ENCODE measurements around the gene TYW1.
"Not testable (repeated sequence)": the region's sequence is repeated elsewhere in the genome, so short reads cannot be mapped to it uniquely, and the experiment has no call there.

DNA sequence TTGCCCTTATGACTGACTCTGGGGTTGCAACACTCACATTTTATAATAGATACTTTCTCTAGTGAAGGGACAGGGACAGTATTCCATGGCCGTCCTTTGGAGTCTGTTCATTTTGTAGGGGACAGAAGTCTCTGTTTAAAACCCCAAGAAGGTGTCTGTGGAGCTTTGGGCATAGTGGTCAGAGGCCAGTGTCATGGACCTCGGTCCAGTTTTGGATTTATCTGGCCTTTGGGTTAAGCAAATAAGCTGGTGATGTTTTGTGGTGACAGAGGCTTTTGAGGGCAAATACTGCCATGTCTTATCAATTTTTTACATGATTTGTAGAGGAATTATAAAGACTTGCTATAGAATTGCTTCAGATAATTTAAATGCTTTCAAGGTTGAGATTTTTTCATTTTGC lies 50.2 kb downstream of the TYW1 start:
- TF ChIP-seq, protein P1, sequence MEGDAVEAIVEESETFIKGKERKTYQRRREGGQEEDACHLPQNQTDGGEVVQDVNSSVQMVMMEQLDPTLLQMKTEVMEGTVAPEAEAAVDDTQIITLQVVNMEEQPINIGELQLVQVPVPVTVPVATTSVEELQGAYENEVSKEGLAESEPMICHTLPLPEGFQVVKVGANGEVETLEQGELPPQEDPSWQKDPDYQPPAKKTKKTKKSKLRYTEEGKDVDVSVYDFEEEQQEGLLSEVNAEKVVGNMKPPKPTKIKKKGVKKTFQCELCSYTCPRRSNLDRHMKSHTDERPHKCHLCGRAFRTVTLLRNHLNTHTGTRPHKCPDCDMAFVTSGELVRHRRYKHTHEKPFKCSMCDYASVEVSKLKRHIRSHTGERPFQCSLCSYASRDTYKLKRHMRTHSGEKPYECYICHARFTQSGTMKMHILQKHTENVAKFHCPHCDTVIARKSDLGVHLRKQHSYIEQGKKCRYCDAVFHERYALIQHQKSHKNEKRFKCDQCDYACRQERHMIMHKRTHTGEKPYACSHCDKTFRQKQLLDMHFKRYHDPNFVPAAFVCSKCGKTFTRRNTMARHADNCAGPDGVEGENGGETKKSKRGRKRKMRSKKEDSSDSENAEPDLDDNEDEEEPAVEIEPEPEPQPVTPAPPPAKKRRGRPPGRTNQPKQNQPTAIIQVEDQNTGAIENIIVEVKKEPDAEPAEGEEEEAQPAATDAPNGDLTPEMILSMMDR (IDR thresholded peaks at IDR 0.05) = not testable (repeated sequence)
- TF ChIP-seq POLR2A (IDR thresholded peaks at IDR 0.05) = not testable (repeated sequence)

Data from adrenal gland (tissue), 5 donors.